Epidermal melanocyte (primary cell): Measurements from ENCODE around the gene KIR3DL2.
"Not testable (repeated sequence)": the region's sequence is repeated elsewhere in the genome, so short reads cannot be mapped to it uniquely, and the experiment has no call there.

Source experiments
- DNase-seq: peaks from one replicate; pipeline ENCODE4 v3.0.0; 2011; ENCODE audit warnings: low spot score; ENCODE audit not compliant: insufficient read length

Gene KIR3DL2

DNA sequence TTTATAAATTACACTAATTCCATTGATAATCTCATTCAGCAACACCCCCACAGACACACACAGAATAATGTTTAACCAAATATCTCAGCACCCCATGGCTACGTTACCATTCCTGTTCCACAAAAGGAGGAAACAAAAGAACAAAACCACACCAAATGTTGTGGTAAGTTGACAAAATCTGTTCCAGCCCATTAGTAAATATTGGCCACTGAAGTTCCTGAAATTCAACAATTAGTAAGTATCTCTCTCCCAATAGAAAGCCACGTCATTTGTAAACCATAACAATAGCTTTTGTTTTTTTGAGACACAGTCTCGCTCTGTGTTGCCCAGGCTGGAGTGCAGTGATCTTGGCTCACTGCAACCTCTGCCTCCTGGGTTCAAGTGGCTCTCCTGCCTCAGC, 21.5 kb downstream of the KIR3DL2 start:
- DNase-seq = no peak

DNA sequence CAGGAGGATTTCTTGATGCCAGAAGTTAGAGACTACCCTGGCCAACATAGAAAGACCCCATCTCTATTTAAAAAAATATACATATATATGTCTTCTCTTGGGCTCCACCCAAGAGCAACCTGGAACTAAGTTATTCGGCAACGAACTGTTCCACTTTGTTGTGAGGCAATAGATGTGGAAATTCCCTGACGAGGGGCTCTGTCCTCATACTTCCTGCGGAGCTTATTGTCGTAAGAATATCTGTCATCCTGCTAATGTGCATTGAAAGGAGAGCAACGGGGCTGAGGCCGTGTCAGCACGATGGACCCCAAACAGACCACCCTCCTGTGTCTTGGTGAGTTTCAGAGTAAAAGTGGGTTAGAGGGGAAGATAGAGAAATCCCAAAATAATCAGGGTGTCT, 23.7 kb downstream of the KIR3DL2 start, which contains the start of gene FCAR:
TSS of gene FCAR (plus strand) at position 246 of the 400 bp plus-strand sequence. CDS start at position 301, 55 bp downstream.
- no peak for DNase-seq

DNA sequence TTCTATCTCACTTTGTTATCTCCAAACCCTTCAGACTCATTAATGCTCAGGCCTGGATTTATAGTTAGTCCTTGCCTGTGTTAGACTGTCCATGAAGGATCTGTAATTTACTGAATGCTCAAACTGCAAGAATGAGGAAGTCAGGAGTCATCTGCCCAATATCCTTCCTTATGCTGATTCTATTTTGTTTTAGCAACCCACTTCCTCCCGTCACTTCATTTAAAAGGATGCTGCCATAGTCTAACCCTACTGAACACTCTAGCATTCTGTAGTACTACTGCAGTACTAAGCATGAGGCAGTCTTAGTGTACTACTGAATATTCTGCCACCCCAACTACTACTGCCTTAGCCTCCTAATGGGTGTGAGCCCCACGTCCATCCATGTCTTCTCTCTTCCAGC, 25.3 kb downstream of the KIR3DL2 start:
- DNase-seq = no peak

DNA sequence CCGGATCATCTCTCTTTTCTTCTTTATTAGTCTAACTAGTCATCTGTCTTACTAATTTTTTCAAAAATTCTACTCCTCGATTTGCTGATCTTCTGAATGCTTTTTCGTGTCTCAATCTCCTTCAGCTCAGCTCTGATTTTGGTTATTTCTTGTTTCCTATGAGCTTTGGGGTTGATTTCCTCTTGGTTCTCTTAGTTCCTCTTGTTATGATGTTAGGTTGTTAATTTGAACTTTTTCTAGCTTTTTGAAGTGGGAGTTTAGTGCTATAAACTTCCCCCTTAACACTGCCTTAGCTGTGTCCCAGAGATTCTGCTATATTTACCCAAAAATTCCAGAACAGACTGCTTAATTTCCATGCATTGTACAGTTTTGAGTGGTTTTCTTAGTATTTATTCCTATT, 27.2 kb downstream of the KIR3DL2 start:
- no peak for DNase-seq

DNA sequence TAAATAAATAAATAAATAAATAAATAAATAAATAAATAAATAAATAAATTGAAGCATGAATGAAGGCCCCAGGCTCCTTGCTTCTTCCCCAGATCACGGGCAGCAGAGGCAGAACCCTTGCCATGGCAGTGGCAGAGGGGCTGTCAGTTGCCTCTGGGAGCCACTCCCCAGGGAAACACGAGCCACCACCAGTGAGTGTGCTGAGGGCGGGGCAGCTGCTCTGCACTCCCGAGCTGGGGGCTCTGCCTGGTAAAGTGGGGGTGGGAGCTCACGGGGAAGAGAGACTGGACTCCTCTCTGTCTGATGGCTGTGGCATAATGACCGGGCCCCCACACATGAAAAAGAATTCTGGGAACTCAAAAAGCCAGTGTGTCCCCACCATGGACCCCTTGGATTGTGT, 31.6 kb downstream of the KIR3DL2 start:
- no peak for DNase-seq

DNA sequence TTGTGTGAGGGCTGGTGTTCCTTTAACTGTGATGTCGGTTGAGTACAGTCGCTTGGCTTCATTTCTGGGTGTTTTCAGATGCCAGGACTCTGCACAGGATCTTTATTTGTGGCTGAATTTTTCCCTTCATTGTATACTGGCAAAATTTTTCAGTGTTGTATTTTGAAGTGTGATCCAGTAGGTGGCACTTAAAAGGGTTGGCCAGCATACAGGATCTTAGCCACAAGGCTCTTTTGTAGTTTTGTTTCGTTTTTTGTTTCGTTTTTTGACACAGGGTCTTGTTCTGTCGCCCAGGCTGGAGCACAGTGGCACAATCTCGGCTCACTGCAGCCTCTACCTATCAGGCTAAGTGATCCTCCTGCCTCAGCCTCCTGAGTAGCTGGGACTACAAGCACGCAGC, 32.5 kb downstream of the KIR3DL2 start:
- DNase-seq = no peak

DNA sequence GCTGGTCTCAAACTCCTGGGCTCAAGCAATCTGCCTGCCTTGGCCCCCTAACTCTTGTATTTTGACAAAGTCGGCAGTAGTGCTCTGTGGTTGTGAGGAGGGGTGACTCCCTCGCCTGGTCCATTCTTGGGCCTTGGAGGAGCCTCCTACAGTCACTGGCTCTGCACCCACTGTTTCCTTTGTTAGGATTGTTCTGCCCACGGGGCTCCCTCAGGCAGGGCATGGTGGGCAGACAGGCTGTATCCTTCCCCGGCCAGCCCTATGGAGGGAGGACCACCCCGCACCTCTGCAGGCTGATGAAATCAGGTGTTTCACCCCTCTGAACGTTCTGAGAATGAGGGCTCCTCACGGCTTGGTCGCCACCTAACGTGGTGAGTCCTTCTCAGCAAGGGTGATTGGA, 33.0 kb downstream of the KIR3DL2 start:
- no peak for DNase-seq

DNA sequence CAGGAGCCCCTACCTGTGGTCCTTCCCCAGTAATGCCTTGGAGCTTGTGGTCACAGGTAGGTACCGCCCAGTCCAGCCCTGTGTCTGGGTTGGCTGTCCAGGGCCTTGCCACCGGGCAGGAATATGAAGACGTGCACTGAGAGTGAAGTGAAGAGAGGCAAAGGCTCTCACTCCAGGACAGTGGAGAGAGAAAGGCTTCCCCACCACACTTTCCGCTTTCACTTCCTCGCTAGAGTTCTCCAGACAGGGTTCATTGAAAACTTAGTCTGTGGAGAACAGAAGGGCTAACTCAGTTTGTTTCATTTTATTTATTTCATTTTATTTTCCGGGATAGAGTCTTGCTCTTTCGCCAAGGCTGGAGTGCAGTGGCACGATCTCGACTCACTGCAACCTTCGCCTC, 38.0 kb downstream of the KIR3DL2 start:
- no peak for DNase-seq

DNA sequence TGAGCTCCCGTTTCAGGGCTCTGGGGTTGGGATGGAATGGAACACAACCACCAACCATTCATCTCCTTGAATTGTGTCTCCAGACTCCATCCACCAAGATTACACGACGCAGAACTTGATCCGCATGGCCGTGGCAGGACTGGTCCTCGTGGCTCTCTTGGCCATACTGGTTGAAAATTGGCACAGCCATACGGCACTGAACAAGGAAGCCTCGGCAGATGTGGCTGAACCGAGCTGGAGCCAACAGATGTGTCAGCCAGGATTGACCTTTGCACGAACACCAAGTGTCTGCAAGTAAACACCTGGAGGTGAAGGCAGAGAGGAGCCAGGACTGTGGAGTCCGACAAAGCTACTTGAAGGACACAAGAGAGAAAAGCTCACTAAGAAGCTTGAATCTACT, 39.3 kb downstream of the KIR3DL2 start:
- DNase-seq = no peak

DNA sequence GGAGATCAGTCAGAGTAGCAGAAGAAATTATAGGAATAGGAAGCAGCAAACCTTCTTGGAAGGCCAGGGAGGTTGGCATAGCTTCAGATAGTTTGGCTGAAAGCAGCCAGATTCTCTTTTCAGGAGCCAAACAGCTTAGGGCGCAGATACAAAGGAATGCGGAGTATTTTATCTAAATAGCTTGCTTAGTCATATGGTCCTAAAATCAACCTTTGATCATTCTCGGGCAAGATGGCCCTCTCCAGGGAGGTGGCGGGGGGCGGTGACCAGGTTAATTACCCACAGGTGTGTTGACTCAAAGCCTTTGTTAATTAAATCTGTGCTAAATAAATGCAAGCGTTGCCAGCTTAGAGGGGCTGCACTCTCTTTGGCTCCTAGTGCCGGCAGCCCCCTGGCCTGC, 43.2 kb downstream of the KIR3DL2 start:
- DNase-seq = no peak

DNA sequence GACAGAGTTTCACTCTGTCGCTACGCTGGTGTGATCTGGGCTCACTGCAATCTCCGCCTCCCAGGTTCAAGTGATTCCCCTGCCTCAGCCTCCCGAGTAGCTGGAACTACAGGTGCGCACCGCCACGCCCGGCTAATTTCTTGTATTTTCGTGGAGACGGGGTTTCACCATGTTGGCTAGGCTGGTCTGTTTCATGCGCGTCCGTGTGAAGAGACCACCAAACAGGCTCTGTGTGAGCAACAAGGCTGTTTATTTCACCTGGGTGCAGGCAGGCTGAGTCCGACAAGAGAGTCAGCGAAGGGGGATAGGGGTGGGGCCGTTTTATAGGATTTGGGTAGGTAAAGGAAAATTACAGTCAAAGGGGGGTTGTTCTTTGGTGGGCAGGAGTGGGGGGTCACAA, 43.9 kb downstream of the KIR3DL2 start:
- DNase-seq = not testable (repeated sequence)

DNA sequence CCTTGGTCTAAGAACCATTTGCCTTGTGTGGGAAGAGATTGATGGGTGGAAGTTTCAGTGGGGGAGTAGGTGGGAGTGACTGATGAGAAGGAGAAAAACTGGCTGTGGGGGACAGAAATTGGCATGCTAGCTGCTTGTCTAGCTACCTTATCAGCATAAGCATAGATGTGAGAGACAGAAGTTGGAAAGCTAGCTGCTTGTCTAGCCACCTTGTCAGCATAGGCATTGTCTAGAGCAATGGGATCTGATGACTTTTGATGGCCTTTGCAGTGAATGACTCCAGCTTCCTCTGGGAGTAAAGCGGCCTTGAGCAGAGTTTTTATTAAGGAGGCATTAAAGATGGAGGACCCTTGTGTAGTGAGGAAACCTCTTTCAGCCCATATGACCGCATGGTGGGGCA, 45.8 kb downstream of the KIR3DL2 start:
- DNase-seq = no peak

DNA sequence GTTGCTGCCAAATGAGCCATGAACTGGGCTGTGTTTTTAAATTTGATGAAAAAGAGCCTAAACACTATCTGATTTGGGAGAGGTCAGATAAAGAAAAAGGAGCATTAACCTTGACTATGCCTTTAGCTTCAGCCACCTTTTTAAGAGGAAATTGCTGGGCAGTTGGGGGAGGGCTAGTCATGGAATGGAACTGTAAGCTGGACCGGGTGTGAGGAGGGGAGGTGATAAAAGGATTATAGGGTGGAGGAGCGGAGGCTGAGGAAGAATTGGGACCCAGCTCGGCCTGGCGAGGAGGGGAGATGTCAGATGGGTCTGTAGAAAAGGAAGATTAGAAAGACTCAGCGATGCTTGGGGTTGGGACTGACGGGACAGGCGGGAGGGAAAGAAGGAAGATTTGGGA, 48.4 kb downstream of the KIR3DL2 start:
- DNase-seq = not testable (repeated sequence)

DNA sequence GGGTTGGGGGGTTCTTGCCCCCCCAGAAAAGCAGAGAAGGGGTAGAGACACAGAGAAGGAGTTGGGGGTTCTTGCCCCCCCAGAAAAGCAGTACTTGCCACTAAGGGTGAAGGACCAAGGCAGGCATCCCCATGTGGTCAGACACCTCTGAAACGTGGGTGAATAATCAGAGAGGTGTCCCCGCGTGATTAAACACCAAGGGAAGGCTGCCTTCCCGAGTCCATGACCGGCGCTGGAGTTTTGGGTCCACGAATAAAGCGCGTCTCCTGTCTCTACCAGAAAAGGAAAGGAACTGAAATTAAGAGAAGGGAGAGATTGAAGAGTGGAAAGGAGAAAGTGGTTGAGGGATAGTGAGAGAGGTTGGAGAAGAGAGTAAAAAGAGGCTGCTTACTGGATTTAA, 49.4 kb downstream of the KIR3DL2 start:
- not testable (repeated sequence) for DNase-seq

DNA sequence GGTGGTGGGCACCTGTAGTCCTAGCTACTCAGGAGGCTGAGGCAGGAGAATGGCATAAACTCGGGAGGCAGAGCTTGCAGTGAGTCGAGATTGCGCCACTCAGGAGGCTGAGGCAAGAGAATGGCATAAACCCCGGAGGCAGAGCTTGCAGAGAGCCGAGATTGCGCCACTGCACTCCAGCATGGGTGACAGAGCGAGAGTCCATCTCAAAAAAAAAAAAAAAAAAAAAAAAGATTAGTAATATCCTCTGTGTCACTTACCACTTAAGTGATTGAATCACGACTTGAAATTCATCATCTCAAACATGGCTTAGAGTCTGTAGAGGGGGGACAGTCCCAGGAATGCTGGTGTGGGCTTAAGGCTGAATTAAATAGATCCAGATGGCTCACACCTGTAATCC, 50.9 kb downstream of the KIR3DL2 start:
- not testable (repeated sequence) for DNase-seq

DNA sequence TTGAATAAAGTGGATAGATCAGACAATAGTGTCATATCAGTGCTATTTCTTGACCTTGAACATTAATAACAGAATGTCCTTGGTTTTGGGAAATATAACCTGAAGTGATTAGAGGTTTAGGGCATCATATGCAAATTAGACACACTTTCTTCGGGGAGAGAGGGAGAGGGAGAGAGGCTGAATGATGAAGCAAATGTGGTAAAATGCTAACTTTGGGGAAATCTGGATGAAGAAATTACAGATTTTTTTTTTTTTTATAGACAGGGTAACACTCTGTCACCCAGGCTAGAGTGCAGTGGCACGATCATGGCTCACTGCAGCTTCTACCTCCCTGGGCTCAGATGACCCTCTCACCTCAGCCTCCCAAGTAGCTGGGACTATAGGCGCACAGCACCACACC, 51.8 kb downstream of the KIR3DL2 start:
- DNase-seq = no peak

DNA sequence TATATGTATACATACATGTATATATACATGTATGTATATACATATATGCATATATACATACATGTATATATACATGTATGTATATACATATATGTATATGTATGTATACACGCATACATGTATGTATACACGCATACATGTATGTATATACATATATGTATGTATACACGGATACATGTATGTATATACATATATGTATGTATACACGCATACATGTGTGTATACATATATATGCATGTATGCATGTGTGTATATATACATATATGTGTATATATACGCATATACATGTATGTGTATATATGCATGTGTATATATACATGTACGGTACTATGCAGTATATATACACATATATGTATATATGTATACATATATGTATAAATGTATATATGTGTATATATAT, 53.1 kb downstream of the KIR3DL2 start:
- DNase-seq = no peak

DNA sequence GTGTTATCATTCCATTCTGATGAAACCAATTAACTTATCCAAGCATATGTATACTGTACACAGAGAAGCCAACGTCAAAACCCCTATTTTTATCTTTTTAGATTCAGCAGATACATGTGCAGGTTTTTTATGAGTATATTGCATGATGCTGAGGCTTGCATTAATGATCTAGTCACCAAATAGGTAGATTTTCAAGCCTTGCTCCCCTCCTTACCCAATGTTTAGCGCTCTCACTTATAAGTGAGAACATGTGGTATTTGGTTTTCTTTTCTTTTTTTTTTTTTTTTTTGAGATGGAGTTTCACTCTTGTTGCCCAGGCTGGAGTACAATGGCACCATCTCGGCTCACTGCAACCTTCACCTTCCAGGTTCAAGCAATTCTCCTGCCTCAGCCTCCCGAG, 54.0 kb downstream of the KIR3DL2 start:
- not testable (repeated sequence) for DNase-seq

DNA sequence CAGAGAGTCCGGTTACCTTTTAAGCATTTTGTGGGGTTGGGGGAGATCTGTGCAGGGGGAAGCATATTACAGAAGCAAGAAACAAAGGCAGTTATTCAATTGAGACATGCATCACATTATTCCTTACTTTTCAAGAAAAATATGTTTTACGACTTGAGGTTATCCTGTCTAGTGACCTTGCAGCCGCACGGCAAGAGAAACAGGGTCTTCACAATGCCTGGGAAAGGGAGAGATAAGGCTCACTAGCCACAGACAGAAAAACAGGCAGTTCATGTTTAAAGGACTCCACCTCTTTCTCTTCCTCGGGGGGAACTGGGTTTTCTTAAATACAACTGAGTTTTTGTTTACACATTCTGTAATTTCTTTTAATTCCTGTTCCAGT, 55.2 kb downstream of the KIR3DL2 start:
- DNase-seq = no peak

DNA sequence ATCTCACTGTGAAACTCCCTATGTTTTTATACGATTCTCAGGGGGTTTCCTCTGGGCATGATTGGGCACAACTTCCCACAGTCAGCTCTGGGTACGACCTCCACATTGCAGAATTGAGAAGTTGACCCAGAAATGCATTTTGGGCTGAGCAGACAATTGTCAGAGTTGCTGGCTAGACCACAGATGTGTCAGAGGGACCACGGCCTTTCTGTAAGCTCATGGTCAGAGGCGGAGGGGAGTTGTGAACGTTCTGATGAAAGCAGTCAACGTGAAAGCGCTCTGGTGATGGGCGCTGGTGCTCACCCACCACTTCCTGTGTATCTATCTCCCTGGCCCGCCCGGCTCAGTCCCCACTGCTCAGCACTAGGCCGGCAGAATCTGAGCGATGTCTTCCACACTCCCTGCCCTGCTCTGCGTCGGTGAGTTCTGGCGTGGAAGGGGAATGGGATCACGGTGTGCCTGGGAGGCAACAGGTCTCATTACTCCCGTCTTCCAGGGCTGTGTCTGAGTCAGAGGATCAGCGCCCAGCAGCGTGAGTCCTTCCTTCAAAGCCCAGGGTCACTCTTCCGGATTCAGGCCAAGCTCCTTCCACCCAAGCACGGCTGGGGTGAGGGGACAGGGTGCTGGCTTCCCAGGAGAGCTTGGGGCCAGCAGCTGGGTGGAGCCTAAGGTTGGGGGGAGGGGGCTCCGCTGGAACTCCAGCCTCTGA, 55.7 kb downstream of the KIR3DL2 start, which contains the start of gene NCR1:
TSS of gene NCR1 (plus strand) at position 346 of the 709 bp plus-strand sequence. CDS start at position 386, 40 bp downstream.
- DNase-seq = no peak

DNA sequence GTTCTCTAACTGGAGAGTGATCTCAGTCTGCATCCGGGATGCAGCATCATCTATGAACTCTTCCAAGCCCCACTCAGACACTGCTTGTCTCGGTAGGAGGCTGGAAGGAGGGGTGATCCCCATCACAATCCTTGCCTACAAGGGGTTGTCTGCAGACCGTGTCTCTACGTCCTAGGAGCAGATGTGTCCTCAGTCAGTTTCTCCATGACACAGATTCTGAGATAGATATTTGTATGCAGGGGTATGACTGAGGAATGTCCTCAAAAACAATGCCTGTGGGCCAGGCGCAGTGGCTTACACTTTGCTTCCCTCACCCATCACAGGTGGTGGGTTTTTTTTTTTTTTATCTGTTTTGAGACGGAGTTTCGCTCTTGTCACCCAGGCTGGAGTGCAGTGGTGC, 56.6 kb downstream of the KIR3DL2 start:
- DNase-seq = no peak

DNA sequence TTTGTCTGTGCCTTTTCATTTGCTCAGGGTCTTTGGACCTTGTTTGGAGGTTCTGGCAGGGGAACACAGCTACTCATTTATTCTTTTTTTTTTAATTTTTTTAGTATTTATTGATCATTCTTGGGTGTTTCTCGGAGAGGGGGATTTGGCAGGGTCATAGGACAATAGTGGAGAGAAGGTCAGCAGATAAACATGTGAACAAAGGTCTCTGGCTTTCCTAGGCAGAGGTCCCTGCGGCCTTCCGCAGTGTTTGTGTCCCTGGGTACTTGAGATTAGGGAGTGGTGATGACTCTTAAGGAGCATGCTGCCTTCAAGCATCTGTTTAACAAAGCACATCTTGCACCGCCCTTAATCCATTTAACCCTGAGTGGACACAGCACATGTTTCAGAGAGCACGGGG, 57.7 kb downstream of the KIR3DL2 start:
- DNase-seq = not testable (repeated sequence)
